ENCODE measurements around the gene EEIG1.
A peak's percentile ranks its signal among the peaks of the same experiment; 100 is the strongest.

The EEIG1 gene

GRCh38 chr9:127974001-127974768 lies 6.6 kb downstream of the EEIG1 start:
- DNase-seq = no peak

DNA sequence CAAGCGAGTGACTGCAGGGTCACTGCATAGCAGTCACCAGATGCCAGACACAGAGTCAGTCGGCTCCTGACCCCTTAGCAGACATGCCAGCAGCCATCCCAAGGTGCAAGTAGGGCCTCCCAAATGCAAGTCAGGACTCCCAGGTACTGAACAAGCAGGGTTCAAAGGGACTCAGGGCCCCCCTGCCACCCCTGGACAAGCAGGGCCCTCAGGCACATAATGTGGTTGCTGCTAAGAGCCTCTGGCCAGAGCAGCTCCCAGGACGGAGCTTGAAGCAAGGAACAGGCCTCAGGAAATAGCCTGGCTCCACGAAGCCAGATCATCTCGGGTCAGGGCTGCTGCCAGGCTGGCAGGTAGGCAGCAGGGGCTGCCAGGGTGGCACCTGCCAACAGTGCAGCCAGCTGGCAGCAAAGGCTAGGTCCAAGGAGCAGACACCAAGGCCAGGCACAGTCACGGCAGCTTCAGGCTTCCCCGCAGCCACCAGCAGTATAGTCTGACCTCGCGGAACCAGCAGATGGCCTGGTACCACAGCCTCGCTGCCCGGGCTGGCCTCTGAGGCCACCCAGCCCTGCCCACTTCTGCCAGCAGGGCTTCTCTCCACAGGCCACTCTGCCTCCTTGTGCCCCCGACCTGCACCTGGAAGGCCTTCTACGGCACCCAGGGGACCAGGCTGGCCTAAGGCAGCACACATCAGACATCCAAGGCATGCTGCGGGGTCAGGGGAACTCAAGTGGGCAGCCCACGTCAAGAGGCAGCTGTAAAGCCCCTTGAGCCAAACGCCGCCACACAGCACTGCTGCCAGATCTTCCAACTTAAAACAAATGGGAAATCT lies 7.4 kb downstream of the EEIG1 start:
- no peak for DNase-seq

DNA sequence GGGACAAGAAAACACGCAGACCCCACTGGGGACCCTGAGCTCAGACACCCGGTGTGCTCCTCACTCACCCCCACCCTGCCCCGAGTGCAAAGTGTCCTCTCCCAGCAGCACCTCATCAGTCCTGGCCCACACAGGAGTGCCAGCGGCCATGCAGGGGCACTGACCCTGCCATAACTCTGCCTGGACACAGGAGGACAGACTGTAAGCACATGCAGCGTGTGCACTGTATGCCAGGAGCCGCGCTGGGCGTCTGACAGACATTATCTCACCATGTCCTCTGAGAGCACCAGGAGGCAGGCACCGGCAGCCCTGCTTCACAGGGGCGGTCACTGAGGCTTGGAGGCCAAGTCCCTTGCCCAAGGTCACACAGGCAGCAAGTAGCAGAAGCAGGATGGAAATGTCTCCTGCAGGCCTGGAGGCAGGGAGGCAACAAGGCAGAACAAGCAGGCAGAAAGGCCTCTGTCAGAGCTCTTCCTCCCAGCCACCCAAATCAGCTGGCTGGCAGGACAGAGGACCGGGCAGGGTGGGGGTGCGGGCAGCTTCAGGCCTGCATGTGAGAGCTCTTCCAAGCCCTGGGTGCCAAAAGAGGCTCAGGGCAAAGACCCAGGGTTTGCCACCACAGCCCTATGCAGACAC lies 8.4 kb downstream of the EEIG1 start:
- DNase-seq = no peak

GRCh38 chr9:127971357-127972235 lies 9.2 kb downstream of the EEIG1 start:
- DNase-seq = no peak

DNA sequence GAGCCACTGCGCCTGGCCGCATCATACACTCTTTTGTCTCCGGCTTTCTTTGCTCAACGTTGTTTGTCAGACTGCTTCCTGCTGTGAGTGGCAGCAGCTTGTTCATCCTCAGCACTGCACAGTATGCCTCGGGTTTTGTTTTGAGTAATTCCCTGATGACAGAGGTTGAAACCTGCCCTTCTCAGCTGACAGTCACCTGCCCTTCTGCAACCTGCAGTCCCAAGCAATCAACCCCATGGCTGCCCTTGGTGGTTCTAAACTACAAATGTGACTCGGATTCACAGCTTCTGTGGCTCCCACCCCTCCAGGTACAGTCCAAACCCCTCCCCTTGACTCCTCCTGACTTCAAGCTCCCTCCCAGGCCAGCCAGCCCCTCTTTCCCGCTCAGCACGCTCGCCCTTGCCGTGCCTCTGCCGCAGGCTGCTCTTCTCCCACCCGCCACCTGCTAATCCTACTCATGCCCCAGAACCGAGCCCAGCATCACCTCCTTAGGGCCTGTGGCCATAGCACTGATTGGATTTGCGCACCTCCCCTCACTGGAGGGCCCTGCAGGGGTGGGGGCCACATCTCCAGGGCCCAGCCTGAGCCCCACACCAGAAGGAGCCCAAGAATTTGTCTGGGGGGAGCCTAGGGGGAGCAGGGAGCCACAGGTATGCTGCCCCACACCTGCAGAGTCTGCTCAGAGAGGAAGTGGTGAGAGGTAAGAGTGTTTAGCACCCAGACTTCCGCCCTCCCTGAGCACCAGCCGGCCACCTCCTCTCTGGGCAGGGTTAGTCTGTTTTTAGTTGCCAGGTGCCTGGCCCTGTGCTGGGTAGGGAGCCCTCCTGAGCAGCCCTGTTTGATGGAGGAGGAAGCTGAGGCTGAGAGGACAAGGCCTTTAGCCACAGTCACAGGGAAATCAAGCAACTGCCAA lies 10.1 kb downstream of the EEIG1 start:
- peak; percentile 59 to 61 for DNase-seq

- no peak for DNase-seq
These were observed 11.9 kb downstream of the EEIG1 start for GRCh38 chr9:127968700-127969383.

DNA sequence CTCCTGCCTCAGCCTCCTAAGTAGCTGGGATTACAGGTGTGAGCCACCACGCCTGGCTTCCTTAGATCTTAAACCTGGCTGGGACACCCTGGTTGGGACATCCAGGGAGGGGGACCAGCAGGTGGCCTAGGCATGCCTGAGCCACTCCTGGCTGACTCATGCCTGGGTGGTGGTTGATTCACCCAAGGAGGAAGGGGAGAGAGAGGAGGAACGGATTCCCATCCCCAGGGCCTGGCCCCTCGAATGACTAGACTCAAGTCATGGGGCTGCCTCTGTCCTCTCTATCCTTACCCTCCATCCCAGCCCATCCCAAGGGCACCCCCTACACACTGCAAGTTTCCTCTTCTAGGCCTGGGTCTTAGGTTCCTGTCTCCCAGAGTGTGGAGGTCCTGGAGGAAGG lies 12.7 kb downstream of the EEIG1 start:
- DNase-seq = peak; percentile 59 to 60

GRCh38 chr9:127967151-127967809 lies 13.5 kb downstream of the EEIG1 start:
- DNase-seq = no peak

DNA sequence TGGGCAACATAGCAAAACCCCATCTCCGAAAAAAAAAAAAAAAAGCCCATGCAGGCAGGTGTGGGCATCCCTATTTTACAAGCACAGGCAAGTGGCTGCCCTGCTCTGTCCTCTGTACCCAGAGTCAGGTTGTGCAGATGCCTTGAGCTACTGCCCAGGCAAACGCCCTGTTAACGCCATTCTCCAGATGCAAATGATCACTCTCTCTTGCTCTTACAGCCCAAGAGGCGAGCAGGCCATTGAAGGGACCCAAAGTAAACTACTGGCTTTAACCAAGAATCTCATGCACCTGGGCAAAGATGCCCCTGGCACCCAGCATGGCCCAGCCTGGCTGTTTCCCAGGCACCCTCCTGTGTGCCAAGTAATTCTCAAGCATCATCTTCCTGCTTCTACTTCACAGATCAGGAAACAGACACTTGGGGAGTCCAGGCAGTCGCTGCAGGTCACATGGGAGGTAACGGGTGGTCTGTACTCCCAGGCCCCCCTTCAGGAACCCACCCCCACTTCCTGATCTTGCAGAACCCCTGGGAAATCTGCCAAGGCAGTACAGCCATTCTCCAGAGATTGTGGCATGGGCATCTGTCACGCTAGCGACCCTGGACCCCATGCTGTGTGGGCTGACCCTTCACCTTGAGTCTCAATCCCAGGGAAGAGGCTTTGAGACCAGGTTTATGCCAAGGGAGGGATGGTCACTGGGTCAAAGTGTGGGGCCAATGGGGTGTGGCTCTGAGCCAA lies 14.2 kb downstream of the EEIG1 start:
- DNase-seq = no peak

- DNase-seq = no peak
These were observed 14.8 kb downstream of the EEIG1 start for GRCh38 chr9:127965953-127966352.

GRCh38 chr9:127963359-127964064 lies 17.3 kb downstream of the EEIG1 start:
- no peak for DNase-seq

GRCh38 chr9:127963041-127963358 lies 17.8 kb downstream of the EEIG1 start:
- DNase-seq = no peak

DNA sequence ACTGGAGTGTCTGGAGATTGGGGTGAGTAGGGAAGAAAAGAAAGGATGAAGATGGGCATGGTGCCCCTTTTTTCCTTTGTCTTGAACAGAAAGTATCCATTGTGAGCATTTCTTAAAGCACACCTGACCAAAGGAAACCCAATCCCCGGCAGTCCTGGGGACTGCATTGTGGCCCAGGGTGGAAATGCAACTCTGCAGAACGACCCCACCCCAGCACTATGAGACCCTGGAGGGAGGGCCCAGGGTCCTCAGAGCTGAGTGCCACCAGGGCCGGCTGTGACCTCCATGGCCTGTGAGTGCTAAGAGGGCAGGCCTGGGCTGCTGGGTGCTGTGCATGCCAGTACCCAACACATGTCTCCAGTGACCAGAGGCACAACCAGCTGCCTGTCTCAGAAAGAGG lies 18.5 kb downstream of the EEIG1 start:
- DNase-seq = no peak

DNA sequence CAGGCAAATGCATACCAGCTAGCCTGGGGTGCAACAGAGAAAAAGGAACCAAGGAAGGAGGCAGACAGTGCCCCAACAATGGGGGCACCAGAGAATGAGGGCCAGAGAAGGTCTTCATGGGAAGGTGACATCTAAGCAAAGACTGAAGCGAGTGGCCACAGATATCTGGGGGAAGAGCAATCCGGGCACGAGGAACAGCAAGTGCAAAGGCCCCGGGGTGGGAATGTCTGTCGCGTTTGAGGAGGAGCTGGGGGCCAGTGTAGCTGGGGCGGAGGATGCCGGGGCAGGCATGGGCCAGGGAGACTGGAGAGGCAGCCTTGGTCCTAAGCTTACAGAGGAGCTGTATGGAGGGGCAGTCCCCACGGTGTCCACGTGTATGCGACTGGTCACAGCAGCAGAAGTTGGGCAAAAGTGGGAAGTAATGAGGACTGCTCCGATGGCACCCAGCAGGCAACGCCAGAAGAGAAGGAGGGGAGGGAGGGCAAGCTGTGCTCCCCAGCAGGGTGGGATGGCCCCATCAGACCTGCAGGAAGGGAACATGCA lies 19.1 kb downstream of the EEIG1 start:
- no peak for DNase-seq

DNA sequence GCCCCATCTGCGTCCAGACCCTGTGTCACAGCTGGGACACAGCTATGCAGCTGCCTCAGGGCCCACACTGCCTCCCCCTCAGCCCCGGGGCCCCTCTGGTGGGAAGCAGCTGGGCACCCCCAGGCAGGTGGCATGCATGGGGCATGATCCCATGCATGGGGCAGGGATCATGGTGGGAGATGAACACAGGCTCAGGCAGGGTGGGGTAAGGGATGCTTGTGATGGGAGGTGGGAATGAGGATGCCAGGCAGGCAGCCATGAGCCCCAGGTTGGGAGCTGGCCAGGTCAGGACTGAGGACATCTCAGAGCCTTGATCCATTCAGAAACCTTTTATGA lies 19.7 kb downstream of the EEIG1 start:
- no peak for DNase-seq

DNA sequence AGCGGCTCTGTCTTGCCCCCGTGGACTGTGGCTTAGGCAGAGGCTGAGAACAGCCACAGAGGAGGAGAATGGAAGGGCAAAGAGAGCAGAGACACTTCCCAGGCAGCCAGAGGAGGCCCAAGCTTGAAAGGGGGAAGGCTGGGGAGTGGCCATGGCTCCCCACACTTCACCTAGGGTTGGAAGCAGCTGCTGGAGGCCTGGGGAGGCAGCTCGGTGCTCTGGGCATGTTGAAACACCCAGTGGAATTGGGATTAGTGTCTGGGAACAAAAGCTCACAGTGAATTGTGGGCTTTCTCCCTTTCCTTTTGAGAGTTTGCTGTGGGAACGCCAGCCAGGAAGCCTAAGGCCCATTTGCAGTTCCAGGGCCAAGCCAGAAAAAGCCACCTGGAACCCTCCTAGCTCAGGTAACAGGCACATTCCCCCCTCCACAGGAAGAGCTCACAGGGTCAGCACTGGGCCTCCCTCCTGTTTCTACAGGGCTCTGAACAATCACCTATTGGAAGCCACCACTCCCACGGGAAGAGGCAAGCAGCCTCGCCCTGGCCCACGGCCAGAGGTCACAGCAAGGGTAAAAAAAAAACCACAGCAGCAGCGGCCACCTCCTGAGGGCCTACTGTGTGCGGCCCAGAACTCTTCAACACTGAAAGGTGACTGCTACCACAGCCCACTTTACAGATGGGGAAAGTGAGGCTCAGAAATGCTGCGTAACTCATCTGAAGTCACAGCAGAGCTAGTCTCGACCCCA lies 20.2 kb downstream of the EEIG1 start:
- DNase-seq = no peak

GRCh38 chr9:127959841-127960409 lies 20.9 kb downstream of the EEIG1 start:
- no peak for DNase-seq

DNA sequence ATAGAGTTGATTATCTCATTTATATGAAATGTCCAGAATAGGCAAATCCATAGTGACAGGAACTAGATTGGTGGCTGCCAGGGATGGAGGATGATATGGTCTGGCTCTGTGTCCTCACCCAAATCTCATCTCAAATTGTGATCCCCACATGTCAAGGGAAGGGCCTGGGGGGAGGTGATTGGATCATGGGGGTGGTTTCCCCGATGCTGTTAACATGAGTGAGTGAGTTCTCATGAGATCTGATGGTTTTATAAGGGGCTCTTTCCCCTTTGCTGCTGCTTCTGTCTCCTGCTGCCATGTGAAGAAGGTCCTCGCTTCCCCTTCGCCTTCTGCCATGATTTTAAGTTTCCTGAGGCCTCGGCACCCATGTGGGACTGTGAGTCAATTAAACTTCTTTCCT lies 21.4 kb downstream of the EEIG1 start:
- DNase-seq = no peak
